ENCODE results near the gene MAML1.
"Not testable (repeated sequence)": the region's sequence is repeated elsewhere in the genome, so short reads cannot be mapped to it uniquely, and the experiment has no call there.

The MAML1 gene

GRCh38 chr5:179732918-179733771 lies 523 bp downstream of the MAML1 start:
- DNase-seq: peak; percentile 27

GRCh38 chr5:179733772-179734126 lies 1.1 kb downstream of the MAML1 start:
- DNase-seq: no peak

DNA sequence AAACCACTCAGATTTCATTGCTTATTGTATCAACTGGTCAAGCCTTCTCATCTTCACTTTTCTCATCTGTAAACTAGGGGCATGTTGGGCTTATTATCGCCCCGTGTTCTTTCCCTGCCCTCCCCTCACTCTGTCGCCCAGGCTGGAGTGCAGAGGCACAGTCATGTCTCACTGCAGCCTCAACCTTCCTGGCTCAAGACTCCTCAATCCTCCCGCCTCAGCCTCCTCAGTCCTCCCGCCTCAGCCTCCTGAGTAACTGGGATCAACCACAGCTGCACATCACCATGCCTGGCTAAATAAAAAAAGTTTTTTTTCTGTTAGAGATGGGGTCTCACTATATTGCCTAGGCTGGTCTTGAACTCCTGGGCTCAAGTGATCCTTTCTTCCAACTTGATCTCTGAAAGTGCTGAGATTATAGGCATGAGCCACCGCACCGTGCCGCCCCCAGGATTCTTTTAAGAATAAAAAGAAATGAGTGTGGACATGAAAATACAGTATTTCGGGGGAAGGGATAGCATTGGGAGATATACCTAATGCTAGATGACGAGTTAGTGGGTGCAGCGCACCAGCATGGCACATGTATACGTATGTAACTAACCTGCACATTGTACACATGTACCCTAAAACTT lies 2.0 kb downstream of the MAML1 start:
- no peak for DNase-seq

- DNase-seq: no peak
These were observed 6.1 kb downstream of the MAML1 start for GRCh38 chr5:179738742-179739141.

GRCh38 chr5:179744106-179744505 lies 11.5 kb downstream of the MAML1 start:
- DNase-seq: not testable (repeated sequence)

DNA sequence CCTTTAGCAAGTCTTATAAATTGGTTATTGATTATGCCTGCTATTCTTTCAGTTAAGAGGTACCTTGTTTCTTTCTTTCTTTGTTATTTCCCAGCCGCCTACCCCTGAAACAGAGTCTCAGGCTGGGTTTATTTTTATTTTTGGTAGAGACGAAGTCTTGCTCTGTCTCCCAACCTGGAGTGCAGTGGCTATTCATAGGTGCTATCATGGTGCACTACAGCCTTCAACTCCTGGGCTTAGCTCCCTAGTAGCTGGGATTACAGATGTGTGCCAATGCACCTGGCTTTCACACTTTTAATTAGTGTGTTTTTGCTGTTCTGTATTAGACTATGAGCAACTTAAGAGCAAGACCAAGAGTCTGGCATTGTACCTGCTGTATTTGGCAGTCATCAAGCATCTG lies 14.2 kb downstream of the MAML1 start:
- no peak for DNase-seq

DNA sequence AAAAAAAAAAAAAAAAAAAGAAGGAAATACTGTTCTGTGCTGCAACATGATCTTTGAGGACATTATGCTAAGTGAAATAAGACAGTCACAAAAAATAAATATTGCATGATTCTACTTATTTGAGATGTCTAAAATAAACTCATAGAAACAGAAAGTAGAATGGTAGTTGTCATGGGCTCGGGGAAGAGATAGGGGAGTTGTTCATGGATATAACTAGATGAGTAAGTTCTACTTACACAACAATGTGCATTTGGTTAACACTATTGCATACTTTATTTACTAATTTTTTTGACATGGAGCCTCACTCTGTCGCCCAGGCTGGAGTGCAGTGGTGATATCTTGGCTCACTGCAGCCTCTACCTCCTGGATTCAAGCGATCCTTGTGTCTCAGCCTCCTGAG lies 15.2 kb downstream of the MAML1 start:
- DNase-seq: no peak

DNA sequence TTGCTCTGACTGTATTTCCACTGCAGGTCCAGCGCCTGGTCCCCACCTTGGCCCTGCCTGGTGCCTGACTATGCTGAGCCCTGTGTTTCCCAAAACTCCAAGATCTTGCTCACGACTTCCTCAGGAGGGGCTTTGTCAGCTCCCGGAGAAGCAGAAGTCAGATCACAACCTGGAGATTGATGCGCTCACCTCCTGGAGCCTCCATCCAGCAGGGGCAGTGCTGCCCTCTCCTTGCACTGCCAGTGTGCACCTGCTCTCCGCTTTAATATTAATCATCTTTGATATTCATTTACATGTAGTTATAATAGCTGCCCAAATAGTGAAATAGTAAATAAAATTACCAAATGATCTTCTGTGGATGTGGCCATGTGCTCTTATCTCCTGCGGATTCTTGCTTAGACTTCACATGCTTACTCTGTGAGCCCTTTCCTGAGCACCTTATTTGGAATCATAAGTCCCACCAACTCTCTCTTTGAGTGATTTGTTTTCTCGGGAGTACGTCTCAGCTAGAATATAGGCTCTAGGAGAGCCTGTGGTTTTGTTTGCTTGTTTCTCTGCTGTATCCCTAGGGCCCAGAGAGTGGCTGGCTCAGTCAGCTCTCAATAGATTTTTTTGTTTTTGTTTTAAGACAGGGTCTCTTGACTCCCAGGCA lies 17.4 kb downstream of the MAML1 start:
- DNase-seq: no peak

DNA sequence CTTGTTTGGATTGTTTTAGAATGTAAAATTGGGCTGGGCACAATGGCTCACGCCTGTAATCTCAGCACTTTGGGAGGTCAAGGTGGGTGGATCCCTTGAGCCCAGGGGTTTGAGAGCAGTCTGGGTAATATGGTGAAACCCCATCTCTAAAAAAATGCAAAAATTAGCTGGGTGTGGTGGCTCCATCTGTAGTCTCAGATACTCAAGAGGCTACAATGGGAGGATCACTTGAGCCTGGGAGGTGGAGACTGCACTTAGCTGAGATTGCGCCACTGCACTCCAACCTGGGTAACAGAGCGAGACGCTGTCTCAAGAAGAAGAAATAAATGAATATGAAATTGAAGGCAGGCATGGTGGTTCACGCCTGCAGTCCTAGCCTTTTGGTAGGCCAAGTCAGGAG lies 21.3 kb downstream of the MAML1 start:
- DNase-seq: no peak

- DNase-seq: no peak
These were observed 22.4 kb downstream of the MAML1 start for GRCh38 chr5:179755022-179755421.

DNA sequence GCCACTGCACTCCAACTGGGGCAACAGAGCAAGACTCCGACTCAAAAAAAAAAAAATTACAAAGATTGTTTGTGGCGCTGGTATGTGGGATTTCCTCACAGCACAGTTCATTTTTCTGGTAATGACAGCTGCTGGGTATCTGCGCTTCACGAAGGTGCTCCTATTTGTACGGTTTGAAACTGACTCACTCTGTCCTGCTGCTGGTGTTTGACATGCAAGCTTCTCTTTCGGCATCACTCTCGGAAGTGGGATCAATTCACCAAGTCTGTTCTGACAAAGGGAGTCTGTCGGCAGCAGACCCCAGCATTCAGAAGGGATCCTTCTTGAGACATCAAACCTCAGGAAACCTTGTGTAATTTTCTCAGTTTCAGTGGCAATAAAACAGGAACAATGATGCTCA lies 26.3 kb downstream of the MAML1 start:
- no peak for DNase-seq

DNA sequence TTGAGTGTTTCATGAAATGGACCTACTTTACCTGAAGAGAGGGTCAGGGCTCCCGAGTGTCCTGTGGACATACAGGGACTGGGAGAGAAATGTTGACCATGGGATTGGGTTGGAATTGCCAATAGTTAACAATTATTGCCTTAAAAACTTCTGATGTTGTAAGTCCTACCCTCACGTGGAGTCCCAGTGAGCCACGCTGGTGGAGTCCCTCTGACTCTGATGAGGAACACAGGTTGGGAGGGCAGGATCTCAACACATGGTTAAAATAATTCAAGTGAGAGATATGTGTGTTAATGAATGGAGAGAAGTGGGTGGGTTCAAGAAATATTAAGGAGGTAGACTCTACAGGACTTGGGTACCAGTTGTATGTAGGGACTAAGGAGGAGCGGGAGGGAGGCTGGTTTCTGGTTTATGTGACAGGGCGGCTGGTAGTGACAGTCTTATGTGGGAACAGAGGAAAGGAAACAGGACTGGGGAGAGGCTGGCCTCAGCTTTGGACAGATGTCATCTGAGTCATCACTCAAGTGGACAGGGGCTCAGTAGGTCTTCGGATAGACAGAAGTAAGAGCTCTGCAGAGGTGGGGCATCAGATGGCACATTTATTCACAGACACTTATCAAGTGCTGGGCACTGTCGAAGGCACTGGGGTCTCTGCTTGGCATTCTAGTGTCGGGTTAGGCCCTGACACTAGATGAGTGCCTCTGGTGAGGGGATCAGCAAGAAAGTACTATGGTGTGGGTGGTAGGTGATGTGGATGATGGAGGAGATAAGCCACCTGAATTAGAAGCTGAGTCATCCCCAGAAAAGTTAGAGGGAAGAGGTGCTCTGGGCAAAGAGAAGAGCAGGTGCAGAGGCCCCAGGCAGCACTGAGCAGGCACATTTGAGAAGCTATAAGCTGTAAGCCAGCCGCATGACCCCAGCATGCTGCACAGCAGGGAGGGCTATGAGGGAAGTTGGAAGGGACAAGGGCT lies 27.2 kb downstream of the MAML1 start:
- no peak for DNase-seq

- peak; percentile 28 for DNase-seq
These were observed 29.6 kb downstream of the MAML1 start for GRCh38 chr5:179762079-179762780.

GRCh38 chr5:179762781-179763176 lies 30.2 kb downstream of the MAML1 start:
- no peak for DNase-seq

GRCh38 chr5:179763215-179763945 lies 30.8 kb downstream of the MAML1 start:
- peak; percentile 52 for DNase-seq

DNA sequence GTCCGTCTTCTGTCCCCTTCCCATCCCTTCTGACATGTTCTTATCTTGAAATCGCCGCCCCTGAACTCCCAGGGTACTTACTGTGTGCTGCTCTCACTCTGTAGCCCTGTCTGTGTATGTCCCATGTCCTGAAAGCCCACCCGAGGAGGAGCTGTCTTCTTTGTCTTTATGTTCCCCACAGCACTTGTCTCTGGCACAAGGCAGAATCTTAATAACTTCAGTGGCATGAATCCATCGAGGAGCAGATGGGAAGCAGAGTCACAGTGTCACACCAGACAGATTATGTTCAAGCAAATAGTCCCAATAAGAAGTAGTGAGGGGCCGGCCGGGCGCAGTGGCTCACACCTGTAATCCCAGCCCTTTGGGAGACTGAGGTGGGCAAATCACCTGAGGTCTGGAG lies 31.4 kb downstream of the MAML1 start:
- DNase-seq: no peak

DNA sequence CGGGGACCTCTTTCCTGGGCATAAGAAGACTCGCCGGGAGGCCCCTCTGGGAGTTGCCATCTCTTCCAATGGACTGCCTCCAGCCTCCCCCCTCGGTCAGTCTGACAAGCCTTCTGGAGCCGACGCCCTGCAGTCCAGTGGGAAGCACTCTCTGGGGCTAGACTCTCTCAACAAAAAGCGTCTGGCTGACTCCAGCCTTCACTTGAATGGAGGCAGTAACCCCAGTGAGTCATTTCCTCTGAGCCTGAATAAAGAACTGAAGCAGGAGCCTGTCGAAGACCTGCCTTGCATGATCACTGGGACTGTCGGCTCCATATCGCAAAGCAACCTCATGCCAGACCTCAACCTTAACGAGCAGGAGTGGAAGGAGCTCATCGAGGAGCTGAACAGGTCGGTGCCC lies 32.8 kb downstream of the MAML1 start:
- DNase-seq: no peak

- no peak for DNase-seq
These were observed 33.6 kb downstream of the MAML1 start for GRCh38 chr5:179766021-179766725.

GRCh38 chr5:179766726-179767455 lies 34.3 kb downstream of the MAML1 start:
- no peak for DNase-seq

DNA sequence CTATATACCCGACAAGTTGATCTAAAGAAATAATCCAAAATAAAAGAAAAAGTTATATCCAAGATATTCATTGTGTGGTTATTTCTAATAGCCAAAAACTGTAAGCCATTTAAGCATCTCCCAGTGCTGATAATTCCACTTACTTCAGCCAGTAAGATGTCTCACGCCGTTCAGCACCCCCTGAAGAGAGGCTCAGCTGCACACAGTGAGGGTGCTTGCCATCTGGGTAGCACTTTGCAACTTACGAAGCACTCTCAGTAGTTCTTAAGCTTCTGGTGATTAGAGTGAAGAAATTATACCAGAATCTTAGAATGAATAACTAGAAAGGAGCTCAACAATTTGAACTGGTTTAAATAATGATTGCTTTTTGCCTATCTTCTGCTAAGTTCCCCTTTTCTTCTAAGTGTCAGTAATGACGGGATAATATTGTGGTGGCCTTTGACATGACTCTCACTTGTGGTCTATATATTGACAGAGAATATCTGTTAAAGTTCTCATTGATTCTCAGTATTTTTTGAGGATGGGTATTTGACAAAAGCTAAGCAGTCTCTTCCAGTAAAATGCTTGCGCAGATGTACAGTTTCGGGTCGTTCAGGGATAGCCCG lies 35.0 kb downstream of the MAML1 start:
- DNase-seq: no peak

Measured in CD4-positive, alpha-beta T cell treated with Interleukin-15 for 1 hour (primary cell).